Adipose tissue (tissue), 3 donors: Measurements from ENCODE around the gene ATP2A3. TPM values are rescaled to one million over a fixed set of nuclear protein-coding genes. Genes with fewer than 3 reads are reported as not detected.

Experiments
- polyA plus RNA-seq, 3 donors: library from polyadenylated mRNA; stranded (reverse); fragments of 200-250 nt; gene quantifications; one replicate each; pipeline ENCODE4 v1.2.3, GENCODE V29; 2013
- donor health status: healthy with polysubstance abuse.
- donor health status: Bipolar disorder and iron deficiency.
- donor health status: healthy.

The ATP2A3 gene
- polyA plus RNA-seq, 3 donors = 10.5 to 17.4 (median 13.6) TPM

Other genes starting within 250 kb of the ATP2A3 start
- under 1 TPM; 0.06 to 0.22 (median 0.12) TPM for gene HASPIN, start 240.5 kb downstream of the ATP2A3 start, polyA plus RNA-seq
- gene ITGAE, start 163.2 kb downstream of the ATP2A3 start, polyA plus RNA-seq = 10 to 100 TPM; 17.2 to 47.0 (median 41.3) TPM
- gene NCBP3, start 118.2 kb downstream of the ATP2A3 start, polyA plus RNA-seq = 10 to 100 TPM; 13.0 to 18.2 (median 15.1) TPM
- 1 to 10 TPM; 3.5 to 6.9 (median 6.1) TPM for gene CAMKK1, start 71.4 kb downstream of the ATP2A3 start, polyA plus RNA-seq
- gene P2RX1, start 48.0 kb downstream of the ATP2A3 start, polyA plus RNA-seq = 10 to 100 TPM in 1 of 3 donors, 1 to 10 TPM in 1, under 1 TPM in 1; 0.34 to 18.9 (median 3.3) TPM
- 10 to 100 TPM; 11.8 to 13.7 (median 12.4) TPM for gene ZZEF1, start 178.6 kb upstream of the ATP2A3 start, polyA plus RNA-seq
- gene CYB5D2, start 178.8 kb upstream of the ATP2A3 start, polyA plus RNA-seq = 10 to 100 TPM; 11.9 to 22.2 (median 20.9) TPM